ENCODE results near the gene IL1A.

DNA sequence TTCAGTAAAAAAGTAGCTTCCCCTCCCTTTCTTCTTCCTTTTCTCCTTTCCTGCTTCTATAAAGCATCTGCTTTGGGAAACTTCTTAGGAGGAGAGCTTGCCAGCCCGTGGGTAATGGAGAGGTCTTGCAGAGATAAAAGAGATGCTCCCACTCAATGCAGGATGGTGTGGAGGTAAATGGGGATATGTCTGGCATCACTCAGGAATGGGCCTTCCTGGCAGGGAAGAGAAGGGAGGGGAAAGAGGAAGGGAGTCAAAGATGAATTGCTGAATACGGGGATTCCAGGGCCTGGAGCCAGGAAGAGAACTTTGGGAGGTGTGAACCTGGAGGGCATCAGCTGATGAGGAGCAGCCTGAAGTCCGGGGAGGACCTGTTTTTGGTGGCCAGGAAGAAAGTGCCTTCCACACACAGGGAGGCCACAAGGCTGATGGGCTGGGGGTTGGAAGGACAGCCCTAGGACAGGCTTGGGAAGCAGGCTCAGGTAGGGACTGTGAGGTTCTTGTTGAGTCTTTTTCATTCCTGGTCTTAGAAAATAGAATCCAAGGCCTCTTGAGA is 27.1 kb upstream of the IL1A start:
- TF ChIP-seq, protein P1, sequence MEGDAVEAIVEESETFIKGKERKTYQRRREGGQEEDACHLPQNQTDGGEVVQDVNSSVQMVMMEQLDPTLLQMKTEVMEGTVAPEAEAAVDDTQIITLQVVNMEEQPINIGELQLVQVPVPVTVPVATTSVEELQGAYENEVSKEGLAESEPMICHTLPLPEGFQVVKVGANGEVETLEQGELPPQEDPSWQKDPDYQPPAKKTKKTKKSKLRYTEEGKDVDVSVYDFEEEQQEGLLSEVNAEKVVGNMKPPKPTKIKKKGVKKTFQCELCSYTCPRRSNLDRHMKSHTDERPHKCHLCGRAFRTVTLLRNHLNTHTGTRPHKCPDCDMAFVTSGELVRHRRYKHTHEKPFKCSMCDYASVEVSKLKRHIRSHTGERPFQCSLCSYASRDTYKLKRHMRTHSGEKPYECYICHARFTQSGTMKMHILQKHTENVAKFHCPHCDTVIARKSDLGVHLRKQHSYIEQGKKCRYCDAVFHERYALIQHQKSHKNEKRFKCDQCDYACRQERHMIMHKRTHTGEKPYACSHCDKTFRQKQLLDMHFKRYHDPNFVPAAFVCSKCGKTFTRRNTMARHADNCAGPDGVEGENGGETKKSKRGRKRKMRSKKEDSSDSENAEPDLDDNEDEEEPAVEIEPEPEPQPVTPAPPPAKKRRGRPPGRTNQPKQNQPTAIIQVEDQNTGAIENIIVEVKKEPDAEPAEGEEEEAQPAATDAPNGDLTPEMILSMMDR (IDR thresholded peaks at IDR 0.05): no peak
- TF ChIP-seq EZH2phosphoT487 (IDR thresholded peaks at IDR 0.05) (no peak), EZH2 (IDR thresholded peaks at IDR 0.05) (no peak)
